Activated CD8-positive, alpha-beta memory T cell treated with anti-CD3 and anti-CD28 coated beads, Interleukin-2, amount 50 U/mL, for 4 hours (primary cell): Measurements from ENCODE around the gene PAEP.

Experiments
- DNase-seq: peaks from one replicate; pipeline ENCODE4 v3.0.0-alpha.2; 2020

PAEP gene

GRCh38 chr9:135551456-135551855 is 10.1 kb upstream of the PAEP start:
- DNase-seq, result no peak

- DNase-seq, result no peak
These were observed 9.4 kb upstream of the PAEP start for GRCh38 chr9:135552021-135552697.

GRCh38 chr9:135552698-135553171 is 8.8 kb upstream of the PAEP start:
- no peak for DNase-seq

- DNase-seq, result no peak
These were observed 6.8 kb upstream of the PAEP start for GRCh38 chr9:135554718-135555117.

- DNase-seq, result no peak
These were observed 6.4 kb upstream of the PAEP start for GRCh38 chr9:135555203-135555602.

GRCh38 chr9:135555910-135556309 is 5.6 kb upstream of the PAEP start:
- DNase-seq, result no peak

- DNase-seq, result no peak
These were observed 1.9 kb upstream of the PAEP start for GRCh38 chr9:135559606-135560005.

GRCh38 chr9:135562235-135562745 is 734 bp downstream of the PAEP start:
- DNase-seq, result no peak

GRCh38 chr9:135563039-135563476 is 1.5 kb downstream of the PAEP start:
- no peak for DNase-seq

- DNase-seq, result no peak
These were observed 2.3 kb downstream of the PAEP start for GRCh38 chr9:135563858-135564257.

GRCh38 chr9:135565141-135565628 is 3.6 kb downstream of the PAEP start:
- no peak for DNase-seq

GRCh38 chr9:135565636-135566035 is 4.1 kb downstream of the PAEP start:
- DNase-seq, result no peak

GRCh38 chr9:135566552-135566951 is 5.0 kb downstream of the PAEP start:
- DNase-seq, result no peak

GRCh38 chr9:135567311-135567710 is 5.8 kb downstream of the PAEP start:
- DNase-seq, result no peak

- no peak for DNase-seq
These were observed 6.5 kb downstream of the PAEP start for GRCh38 chr9:135568026-135568425.

GRCh38 chr9:135570456-135570855 is 8.9 kb downstream of the PAEP start:
- DNase-seq, result no peak

- no peak for DNase-seq
These were observed 10.7 kb downstream of the PAEP start for GRCh38 chr9:135572233-135572632.

GRCh38 chr9:135573124-135573523 is 11.6 kb downstream of the PAEP start:
- DNase-seq, result no peak

- DNase-seq, result no peak
These were observed 12.8 kb downstream of the PAEP start for GRCh38 chr9:135574331-135574730.

GRCh38 chr9:135574943-135575342 is 13.4 kb downstream of the PAEP start:
- no peak for DNase-seq

GRCh38 chr9:135575995-135576631 is 14.6 kb downstream of the PAEP start:
- no peak for DNase-seq

- DNase-seq, result no peak
These were observed 15.7 kb downstream of the PAEP start for GRCh38 chr9:135577256-135577655.

- DNase-seq, result no peak
These were observed 17.8 kb downstream of the PAEP start for GRCh38 chr9:135579356-135579755.
